ENCODE measurements around the gene RPLP1. TPM values are rescaled to one million over a fixed set of nuclear protein-coding genes. Genes with fewer than 3 reads are reported as not detected.

The RPLP1 gene
- total RNA-seq = 218 and 264 TPM in 2 replicates
- polyA plus RNA-seq (2012) = 2,643 TPM

GRCh38 chr15:69452692-69453521, at the start of gene RPLP1:
Gene RPLP1 (plus strand): TSS chr15:69452818. CDS start chr15:69452949, 131 bp downstream.
- DNase-seq (ENCODE audit: low read depth) = peak; percentile 97

- peak; percentile 84 for DNase-seq (ENCODE audit: low read depth)
These were observed 49.0 kb upstream of the RPLP1 start for GRCh38 chr15:69403594-69403993.

GRCh38 chr15:69405110-69405509, 47.5 kb upstream of the RPLP1 start:
- no peak for DNase-seq (ENCODE audit: low read depth)

- no peak for DNase-seq (ENCODE audit: low read depth)
These were observed 44.8 kb upstream of the RPLP1 start for GRCh38 chr15:69407719-69408400.

GRCh38 chr15:69408841-69409240, 43.8 kb upstream of the RPLP1 start:
- no peak for DNase-seq (ENCODE audit: low read depth)

GRCh38 chr15:69410248-69410874, 42.3 kb upstream of the RPLP1 start:
- peak; percentile 89 for DNase-seq (ENCODE audit: low read depth)

GRCh38 chr15:69412274-69412673, 40.3 kb upstream of the RPLP1 start:
- no peak for DNase-seq (ENCODE audit: low read depth)

GRCh38 chr15:69412701-69413100, 39.9 kb upstream of the RPLP1 start:
- no peak for DNase-seq (ENCODE audit: low read depth)

- peak; percentile 92 for DNase-seq (ENCODE audit: low read depth)
These were observed 38.6 kb upstream of the RPLP1 start, which contains the start of gene KIF23 for GRCh38 chr15:69413822-69414700. Gene KIF23 (plus strand): TSS chr15:69414349. CDS start chr15:69414466, 117 bp downstream.

- DNase-seq (ENCODE audit: low read depth) = peak; percentile 91
These were observed 37.9 kb upstream of the RPLP1 start for GRCh38 chr15:69414701-69415167.

GRCh38 chr15:69415381-69415780, 37.2 kb upstream of the RPLP1 start:
- DNase-seq (ENCODE audit: low read depth) = peak; percentile 31

- DNase-seq (ENCODE audit: low read depth) = no peak
These were observed 35.0 kb upstream of the RPLP1 start for GRCh38 chr15:69417581-69417980.

- DNase-seq (ENCODE audit: low read depth) = peak; percentile 40
These were observed 31.1 kb upstream of the RPLP1 start for GRCh38 chr15:69421498-69421897.

- no peak for DNase-seq (ENCODE audit: low read depth)
These were observed 30.2 kb upstream of the RPLP1 start for GRCh38 chr15:69422336-69422895.

- no peak for DNase-seq (ENCODE audit: low read depth)
These were observed 28.6 kb upstream of the RPLP1 start for GRCh38 chr15:69424001-69424400.

GRCh38 chr15:69424748-69425413, 27.7 kb upstream of the RPLP1 start:
- DNase-seq (ENCODE audit: low read depth) = no peak

GRCh38 chr15:69433831-69434230, 18.8 kb upstream of the RPLP1 start:
- DNase-seq (ENCODE audit: low read depth) = no peak

GRCh38 chr15:69434238-69434637, 18.4 kb upstream of the RPLP1 start:
- no peak for DNase-seq (ENCODE audit: low read depth)

GRCh38 chr15:69434679-69435078, 17.9 kb upstream of the RPLP1 start:
- no peak for DNase-seq (ENCODE audit: low read depth)

GRCh38 chr15:69435985-69436384, 16.6 kb upstream of the RPLP1 start:
- DNase-seq (ENCODE audit: low read depth) = no peak

Measured in myocyte (in vitro differentiated cells).